ENCODE measurements around the gene NOTCH1.

DNA sequence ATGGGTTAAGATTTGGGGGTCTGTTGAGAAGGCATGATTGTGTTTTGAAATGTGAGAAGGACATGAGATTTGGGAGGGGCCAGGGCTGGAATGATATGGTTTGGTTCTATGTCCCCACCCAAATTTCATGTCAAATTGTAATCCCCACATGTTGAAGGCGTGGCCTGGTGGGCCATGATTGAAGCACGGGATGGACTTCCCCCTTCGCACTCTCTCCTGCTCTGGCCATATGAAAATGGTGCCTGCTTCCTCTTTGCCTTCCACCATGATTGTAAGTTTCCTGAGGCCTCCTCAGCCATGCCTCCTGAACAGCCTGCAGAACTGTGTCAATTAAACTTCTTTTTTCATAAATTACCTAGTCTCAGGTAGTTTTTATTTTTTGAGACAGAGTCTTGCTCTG is 14.7 kb upstream of the NOTCH1 start:
- TF ChIP-seq, protein P1, sequence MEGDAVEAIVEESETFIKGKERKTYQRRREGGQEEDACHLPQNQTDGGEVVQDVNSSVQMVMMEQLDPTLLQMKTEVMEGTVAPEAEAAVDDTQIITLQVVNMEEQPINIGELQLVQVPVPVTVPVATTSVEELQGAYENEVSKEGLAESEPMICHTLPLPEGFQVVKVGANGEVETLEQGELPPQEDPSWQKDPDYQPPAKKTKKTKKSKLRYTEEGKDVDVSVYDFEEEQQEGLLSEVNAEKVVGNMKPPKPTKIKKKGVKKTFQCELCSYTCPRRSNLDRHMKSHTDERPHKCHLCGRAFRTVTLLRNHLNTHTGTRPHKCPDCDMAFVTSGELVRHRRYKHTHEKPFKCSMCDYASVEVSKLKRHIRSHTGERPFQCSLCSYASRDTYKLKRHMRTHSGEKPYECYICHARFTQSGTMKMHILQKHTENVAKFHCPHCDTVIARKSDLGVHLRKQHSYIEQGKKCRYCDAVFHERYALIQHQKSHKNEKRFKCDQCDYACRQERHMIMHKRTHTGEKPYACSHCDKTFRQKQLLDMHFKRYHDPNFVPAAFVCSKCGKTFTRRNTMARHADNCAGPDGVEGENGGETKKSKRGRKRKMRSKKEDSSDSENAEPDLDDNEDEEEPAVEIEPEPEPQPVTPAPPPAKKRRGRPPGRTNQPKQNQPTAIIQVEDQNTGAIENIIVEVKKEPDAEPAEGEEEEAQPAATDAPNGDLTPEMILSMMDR (IDR thresholded peaks at IDR 0.05): no peak
- no peak for TF ChIP-seq EP300 (IDR thresholded peaks at IDR 0.05)
